WTC11 (cell line): ENCODE measurements around the gene SLC38A11. TPM values are rescaled to one million over a fixed set of nuclear protein-coding genes. Genes with fewer than 3 reads are reported as not detected.

ENCODE experiments used
- ATAC-seq: fragments of 200-7000 bp; cut with Tn5 transposase; 2 replicates; pipeline ENCODE4 v1.10.0; 2021; ENCODE audit warnings: mild to moderate bottlenecking, moderate library complexity
- CTCF ChIA-PET: fragments of 300-600 bp; sonication (Branson Sonifier 250); formaldehyde crosslinking; loops from one replicate; lab custom pipeline; 2021; ENCODE audit warnings: antibody characterized with exemption; lab: Charles Lee
- POLR2A ChIA-PET: fragments of 350-600 bp; sonication (Branson Sonifier 250); formaldehyde crosslinking; loops from one replicate; lab custom pipeline; 2021; ENCODE audit warnings: antibody characterized with exemption; lab: Charles Lee
- DNase-seq: peaks from one replicate; pipeline ENCODE4 v3.0.0; 2021; ENCODE audit warnings: low spot score
- H3K27ac Mint-ChIP-seq: 2 replicates; pipeline ENCODE4 v1.8.0; 2021; ENCODE audit warnings: mixed read lengths
- H3K27me3 Mint-ChIP-seq: 2 replicates; pipeline ENCODE4 v1.8.0; 2021; ENCODE audit warnings: low read depth, mild to moderate bottlenecking, moderate library complexity, mixed read lengths
- H3K36me3 Mint-ChIP-seq: 2 replicates; pipeline ENCODE4 v1.8.0; 2021; ENCODE audit warnings: mixed read lengths
- H3K4me1 Mint-ChIP-seq: 2 replicates; pipeline ENCODE4 v1.8.0; 2022; ENCODE audit warnings: mixed read lengths
- H3K4me3 Mint-ChIP-seq: 2 replicates; pipeline ENCODE4 v1.8.0; 2021; ENCODE audit warnings: mild to moderate bottlenecking, moderate library complexity, mixed read lengths
- H3K9me3 Mint-ChIP-seq: 2 replicates; pipeline ENCODE4 v1.8.0; 2021; ENCODE audit warnings: mixed read lengths
- ETV6 ChIP-seq: sonication (generic); formaldehyde crosslinking; IDR thresholded peaks from 2 replicates; pipeline ENCODE4 v1.8.1; 2022; ENCODE audit warnings: mild to moderate bottlenecking, missing genetic modification reagents
- FOXP1 ChIP-seq: sonication (generic); formaldehyde crosslinking; IDR thresholded peaks from 2 replicates; pipeline ENCODE4 v1.8.0; 2022; ENCODE audit warnings: missing genetic modification reagents, mild to moderate bottlenecking, moderate library complexity, borderline replicate concordance
- OVOL2 ChIP-seq: fragments of 250-450 bp; sonication (Bioruptor Pico); IDR thresholded peaks from 2 replicates; pipeline ENCODE4 v1.9.0; 2021; ENCODE audit warnings: mild to moderate bottlenecking, borderline replicate concordance
- PREB ChIP-seq: sonication (generic); formaldehyde crosslinking; IDR thresholded peaks from 2 replicates; pipeline ENCODE4 v1.8.1; 2022; ENCODE audit warnings: mild to moderate bottlenecking, missing genetic modification reagents, moderate library complexity, borderline replicate concordance
- PRRX2 ChIP-seq: fragments of 250-450 bp; sonication (Bioruptor Pico); IDR thresholded peaks from 2 replicates; pipeline ENCODE4 v1.8.0; 2021; ENCODE audit warnings: mild to moderate bottlenecking
- SMAD3 ChIP-seq: sonication (generic); formaldehyde crosslinking; IDR thresholded peaks from 2 replicates; pipeline ENCODE4 v1.8.0; 2022; ENCODE audit warnings: missing genetic modification reagents, mild to moderate bottlenecking, borderline replicate concordance
- SP1 ChIP-seq: sonication (generic); formaldehyde crosslinking; conservative IDR thresholded peaks from 2 replicates; pipeline ENCODE4 v1.8.1; 2022; ENCODE audit warnings: missing genetic modification reagents
- TEAD1 ChIP-seq: sonication (generic); formaldehyde crosslinking; IDR thresholded peaks from 2 replicates; pipeline ENCODE4 v1.8.0; 2022; ENCODE audit warnings: mild to moderate bottlenecking, missing genetic modification reagents
- ZBTB21 ChIP-seq: sonication (generic); formaldehyde crosslinking; IDR thresholded peaks from 2 replicates; pipeline ENCODE4 v1.8.1; 2023; ENCODE audit warnings: mild to moderate bottlenecking, missing genetic modification reagents, borderline replicate concordance
- ZBTB43 ChIP-seq: sonication (generic); formaldehyde crosslinking; IDR thresholded peaks from 2 replicates; pipeline ENCODE4 v1.8.1; 2023; ENCODE audit warnings: mild to moderate bottlenecking, missing genetic modification reagents
- ZNF219 ChIP-seq: sonication (generic); formaldehyde crosslinking; IDR thresholded peaks from 2 replicates; pipeline ENCODE4 v1.8.0; 2023; ENCODE audit warnings: missing genetic modification reagents, mild to moderate bottlenecking, borderline replicate concordance
- ZNF671 ChIP-seq: fragments of 250-450 bp; sonication (Bioruptor Pico); IDR thresholded peaks from 2 replicates; pipeline ENCODE4 v1.8.0; 2021; ENCODE audit warnings: mild to moderate bottlenecking
- total RNA-seq: library from RNA; stranded (reverse); gene quantifications from 3 replicates; pipeline ENCODE4 v1.2.3, GENCODE V29; 2021
- TF ChIP-seq, protein P1 (sequence below): fragments of 250-450 bp; sonication (Bioruptor Pico); IDR thresholded peaks from 2 replicates; pipeline ENCODE4 v2.1.2; 2022; ENCODE audit warnings: mild to moderate bottlenecking, moderate library complexity
- TF ChIP-seq, protein P2 (sequence below): sonication (generic); formaldehyde crosslinking; IDR thresholded peaks from 2 replicates; pipeline ENCODE4 v1.8.1; 2023; ENCODE audit warnings: mild to moderate bottlenecking, missing genetic modification reagents, moderate library complexity
- TF ChIP-seq, protein P3 (sequence below): sonication (generic); formaldehyde crosslinking; IDR thresholded peaks from 2 replicates; pipeline ENCODE4 v1.8.1; 2022; ENCODE audit warnings: missing genetic modification reagents, borderline replicate concordance
- TF ChIP-seq, protein P4 (sequence below): sonication (generic); formaldehyde crosslinking; IDR thresholded peaks from 2 replicates; pipeline ENCODE4 v1.8.1; 2022; ENCODE audit warnings: low read depth, missing genetic modification reagents, borderline replicate concordance
- TF ChIP-seq, protein P5 (sequence below): sonication (generic); formaldehyde crosslinking; IDR thresholded peaks from 2 replicates; pipeline ENCODE4 v1.8.1; 2023; ENCODE audit warnings: mild to moderate bottlenecking, moderate library complexity, missing genetic modification reagents
- TF ChIP-seq, protein P6 (sequence below): fragments of 250-450 bp; sonication (Bioruptor Pico); IDR thresholded peaks from 2 replicates; pipeline ENCODE4 v1.9.0; 2021; ENCODE audit warnings: mild to moderate bottlenecking, borderline replicate concordance
- TF ChIP-seq, protein P7 (sequence below): sonication (generic); formaldehyde crosslinking; conservative IDR thresholded peaks from 2 replicates; pipeline ENCODE4 v1.8.1; 2023; ENCODE audit warnings: mild to moderate bottlenecking, low read depth, missing genetic modification reagents, moderate library complexity

SLC38A11 gene
- total RNA-seq, 1 experiment from 2014 or later, result not detected

GRCh38 chr2:164852086-164852485, 103.2 kb downstream of the SLC38A11 start (continued):
- TF ChIP-seq ZNF671 (no peak), ZBTB43 (CRISPR knock-in tag) (no peak), TEAD1 (no peak), OVOL2 (CRISPR knock-in tag) (no peak)
- TF ChIP-seq, protein P1, sequence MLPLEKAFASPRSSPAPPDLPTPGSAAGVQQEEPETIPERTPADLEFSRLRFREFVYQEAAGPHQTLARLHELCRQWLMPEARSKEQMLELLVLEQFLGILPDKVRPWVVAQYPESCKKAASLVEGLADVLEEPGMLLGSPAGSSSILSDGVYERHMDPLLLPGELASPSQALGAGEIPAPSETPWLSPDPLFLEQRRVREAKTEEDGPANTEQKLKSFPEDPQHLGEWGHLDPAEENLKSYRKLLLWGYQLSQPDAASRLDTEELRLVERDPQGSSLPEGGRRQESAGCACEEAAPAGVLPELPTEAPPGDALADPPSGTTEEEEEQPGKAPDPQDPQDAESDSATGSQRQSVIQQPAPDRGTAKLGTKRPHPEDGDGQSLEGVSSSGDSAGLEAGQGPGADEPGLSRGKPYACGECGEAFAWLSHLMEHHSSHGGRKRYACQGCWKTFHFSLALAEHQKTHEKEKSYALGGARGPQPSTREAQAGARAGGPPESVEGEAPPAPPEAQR (CRISPR knock-in tag), result no peak

- no peak overlapping the region for H3K4me3 Mint-ChIP-seq
- no peak overlapping the region for H3K27ac Mint-ChIP-seq
- CTCF ChIA-PET, result interaction anchor here (1.2 kb wide), 1 partner anchor 8 kb away, joined by 3 read pairs; the partner anchor contains the start of gene COBLL1
- DNase-seq (no peak), ATAC-seq (no peak)
- H3K9me3 Mint-ChIP-seq, result no peaks in the 10 kb centered on the region
- no peaks in the 10 kb centered on the region for H3K4me1 Mint-ChIP-seq
- POLR2A ChIA-PET, result no interaction called here
- no peaks in the 10 kb centered on the region for H3K27me3 Mint-ChIP-seq
- H3K36me3 Mint-ChIP-seq, result no peaks in the 10 kb centered on the region
- TF ChIP-seq, protein P2, sequence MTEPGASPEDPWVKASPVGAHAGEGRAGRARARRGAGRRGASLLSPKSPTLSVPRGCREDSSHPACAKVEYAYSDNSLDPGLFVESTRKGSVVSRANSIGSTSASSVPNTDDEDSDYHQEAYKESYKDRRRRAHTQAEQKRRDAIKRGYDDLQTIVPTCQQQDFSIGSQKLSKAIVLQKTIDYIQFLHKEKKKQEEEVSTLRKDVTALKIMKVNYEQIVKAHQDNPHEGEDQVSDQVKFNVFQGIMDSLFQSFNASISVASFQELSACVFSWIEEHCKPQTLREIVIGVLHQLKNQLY (CRISPR knock-in tag), result no peak
- TF ChIP-seq, protein P3, sequence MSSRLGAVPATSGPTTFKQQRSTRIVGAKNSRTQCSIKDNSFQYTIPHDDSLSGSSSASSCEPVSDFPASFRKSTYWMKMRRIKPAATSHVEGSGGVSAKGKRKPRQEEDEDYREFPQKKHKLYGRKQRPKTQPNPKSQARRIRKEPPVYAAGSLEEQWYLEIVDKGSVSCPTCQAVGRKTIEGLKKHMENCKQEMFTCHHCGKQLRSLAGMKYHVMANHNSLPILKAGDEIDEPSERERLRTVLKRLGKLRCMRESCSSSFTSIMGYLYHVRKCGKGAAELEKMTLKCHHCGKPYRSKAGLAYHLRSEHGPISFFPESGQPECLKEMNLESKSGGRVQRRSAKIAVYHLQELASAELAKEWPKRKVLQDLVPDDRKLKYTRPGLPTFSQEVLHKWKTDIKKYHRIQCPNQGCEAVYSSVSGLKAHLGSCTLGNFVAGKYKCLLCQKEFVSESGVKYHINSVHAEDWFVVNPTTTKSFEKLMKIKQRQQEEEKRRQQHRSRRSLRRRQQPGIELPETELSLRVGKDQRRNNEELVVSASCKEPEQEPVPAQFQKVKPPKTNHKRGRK (CRISPR knock-in tag), result no peak
- TF ChIP-seq, protein P4, sequence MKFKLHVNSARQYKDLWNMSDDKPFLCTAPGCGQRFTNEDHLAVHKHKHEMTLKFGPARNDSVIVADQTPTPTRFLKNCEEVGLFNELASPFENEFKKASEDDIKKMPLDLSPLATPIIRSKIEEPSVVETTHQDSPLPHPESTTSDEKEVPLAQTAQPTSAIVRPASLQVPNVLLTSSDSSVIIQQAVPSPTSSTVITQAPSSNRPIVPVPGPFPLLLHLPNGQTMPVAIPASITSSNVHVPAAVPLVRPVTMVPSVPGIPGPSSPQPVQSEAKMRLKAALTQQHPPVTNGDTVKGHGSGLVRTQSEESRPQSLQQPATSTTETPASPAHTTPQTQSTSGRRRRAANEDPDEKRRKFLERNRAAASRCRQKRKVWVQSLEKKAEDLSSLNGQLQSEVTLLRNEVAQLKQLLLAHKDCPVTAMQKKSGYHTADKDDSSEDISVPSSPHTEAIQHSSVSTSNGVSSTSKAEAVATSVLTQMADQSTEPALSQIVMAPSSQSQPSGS, result no peak
- no peak for TF ChIP-seq ZNF219 (CRISPR knock-in tag)
- TF ChIP-seq, protein P5, sequence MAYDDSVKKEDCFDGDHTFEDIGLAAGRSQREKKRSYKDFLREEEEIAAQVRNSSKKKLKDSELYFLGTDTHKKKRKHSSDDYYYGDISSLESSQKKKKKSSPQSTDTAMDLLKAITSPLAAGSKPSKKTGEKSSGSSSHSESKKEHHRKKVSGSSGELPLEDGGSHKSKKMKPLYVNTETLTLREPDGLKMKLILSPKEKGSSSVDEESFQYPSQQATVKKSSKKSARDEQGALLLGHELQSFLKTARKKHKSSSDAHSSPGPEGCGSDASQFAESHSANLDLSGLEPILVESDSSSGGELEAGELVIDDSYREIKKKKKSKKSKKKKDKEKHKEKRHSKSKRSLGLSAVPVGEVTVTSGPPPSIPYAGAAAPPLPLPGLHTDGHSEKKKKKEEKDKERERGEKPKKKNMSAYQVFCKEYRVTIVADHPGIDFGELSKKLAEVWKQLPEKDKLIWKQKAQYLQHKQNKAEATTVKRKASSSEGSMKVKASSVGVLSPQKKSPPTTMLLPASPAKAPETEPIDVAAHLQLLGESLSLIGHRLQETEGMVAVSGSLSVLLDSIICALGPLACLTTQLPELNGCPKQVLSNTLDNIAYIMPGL, result no peak
- TF ChIP-seq ETV6 (CRISPR knock-in tag), result no peak
- TF ChIP-seq ZBTB21, result no peak
- no peak for TF ChIP-seq FOXP1 (CRISPR knock-in tag)
- no peak for TF ChIP-seq PREB
- TF ChIP-seq SP1 (CRISPR knock-in tag), result no peak
- TF ChIP-seq, protein P6, sequence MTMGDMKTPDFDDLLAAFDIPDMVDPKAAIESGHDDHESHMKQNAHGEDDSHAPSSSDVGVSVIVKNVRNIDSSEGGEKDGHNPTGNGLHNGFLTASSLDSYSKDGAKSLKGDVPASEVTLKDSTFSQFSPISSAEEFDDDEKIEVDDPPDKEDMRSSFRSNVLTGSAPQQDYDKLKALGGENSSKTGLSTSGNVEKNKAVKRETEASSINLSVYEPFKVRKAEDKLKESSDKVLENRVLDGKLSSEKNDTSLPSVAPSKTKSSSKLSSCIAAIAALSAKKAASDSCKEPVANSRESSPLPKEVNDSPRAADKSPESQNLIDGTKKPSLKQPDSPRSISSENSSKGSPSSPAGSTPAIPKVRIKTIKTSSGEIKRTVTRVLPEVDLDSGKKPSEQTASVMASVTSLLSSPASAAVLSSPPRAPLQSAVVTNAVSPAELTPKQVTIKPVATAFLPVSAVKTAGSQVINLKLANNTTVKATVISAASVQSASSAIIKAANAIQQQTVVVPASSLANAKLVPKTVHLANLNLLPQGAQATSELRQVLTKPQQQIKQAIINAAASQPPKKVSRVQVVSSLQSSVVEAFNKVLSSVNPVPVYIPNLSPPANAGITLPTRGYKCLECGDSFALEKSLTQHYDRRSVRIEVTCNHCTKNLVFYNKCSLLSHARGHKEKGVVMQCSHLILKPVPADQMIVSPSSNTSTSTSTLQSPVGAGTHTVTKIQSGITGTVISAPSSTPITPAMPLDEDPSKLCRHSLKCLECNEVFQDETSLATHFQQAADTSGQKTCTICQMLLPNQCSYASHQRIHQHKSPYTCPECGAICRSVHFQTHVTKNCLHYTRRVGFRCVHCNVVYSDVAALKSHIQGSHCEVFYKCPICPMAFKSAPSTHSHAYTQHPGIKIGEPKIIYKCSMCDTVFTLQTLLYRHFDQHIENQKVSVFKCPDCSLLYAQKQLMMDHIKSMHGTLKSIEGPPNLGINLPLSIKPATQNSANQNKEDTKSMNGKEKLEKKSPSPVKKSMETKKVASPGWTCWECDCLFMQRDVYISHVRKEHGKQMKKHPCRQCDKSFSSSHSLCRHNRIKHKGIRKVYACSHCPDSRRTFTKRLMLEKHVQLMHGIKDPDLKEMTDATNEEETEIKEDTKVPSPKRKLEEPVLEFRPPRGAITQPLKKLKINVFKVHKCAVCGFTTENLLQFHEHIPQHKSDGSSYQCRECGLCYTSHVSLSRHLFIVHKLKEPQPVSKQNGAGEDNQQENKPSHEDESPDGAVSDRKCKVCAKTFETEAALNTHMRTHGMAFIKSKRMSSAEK (CRISPR knock-in tag), result no peak
- TF ChIP-seq PRRX2 (CRISPR knock-in tag), result no peak
- TF ChIP-seq, protein P7, sequence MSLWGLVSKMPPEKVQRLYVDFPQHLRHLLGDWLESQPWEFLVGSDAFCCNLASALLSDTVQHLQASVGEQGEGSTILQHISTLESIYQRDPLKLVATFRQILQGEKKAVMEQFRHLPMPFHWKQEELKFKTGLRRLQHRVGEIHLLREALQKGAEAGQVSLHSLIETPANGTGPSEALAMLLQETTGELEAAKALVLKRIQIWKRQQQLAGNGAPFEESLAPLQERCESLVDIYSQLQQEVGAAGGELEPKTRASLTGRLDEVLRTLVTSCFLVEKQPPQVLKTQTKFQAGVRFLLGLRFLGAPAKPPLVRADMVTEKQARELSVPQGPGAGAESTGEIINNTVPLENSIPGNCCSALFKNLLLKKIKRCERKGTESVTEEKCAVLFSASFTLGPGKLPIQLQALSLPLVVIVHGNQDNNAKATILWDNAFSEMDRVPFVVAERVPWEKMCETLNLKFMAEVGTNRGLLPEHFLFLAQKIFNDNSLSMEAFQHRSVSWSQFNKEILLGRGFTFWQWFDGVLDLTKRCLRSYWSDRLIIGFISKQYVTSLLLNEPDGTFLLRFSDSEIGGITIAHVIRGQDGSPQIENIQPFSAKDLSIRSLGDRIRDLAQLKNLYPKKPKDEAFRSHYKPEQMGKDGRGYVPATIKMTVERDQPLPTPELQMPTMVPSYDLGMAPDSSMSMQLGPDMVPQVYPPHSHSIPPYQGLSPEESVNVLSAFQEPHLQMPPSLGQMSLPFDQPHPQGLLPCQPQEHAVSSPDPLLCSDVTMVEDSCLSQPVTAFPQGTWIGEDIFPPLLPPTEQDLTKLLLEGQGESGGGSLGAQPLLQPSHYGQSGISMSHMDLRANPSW, result no peak
- no peak for TF ChIP-seq SMAD3 (CRISPR knock-in tag)
Measured at GRCh38 chr2:164850235-164850634, 105.1 kb downstream of the SLC38A11 start.
